SU-DHL-6 (cell line): ENCODE measurements around the gene GPR107.

ENCODE experiments used
- H2AFZ ChIP-seq: fragments of 200-600 bp; sonication (generic); 2 replicates; pipeline ENCODE4 v1.6.1; 2014; ENCODE audit warnings: low read depth, mild to moderate bottlenecking, moderate library complexity, mixed read lengths, antibody characterized with exemption, low read length; ENCODE audit not compliant: severe bottlenecking
- H3F3A ChIP-seq: fragments of 200-600 bp; shearing (Covaris generic); 2 replicates; pipeline ENCODE4 v1.6.0; 2016; ENCODE audit warnings: antibody characterized with exemption, mild to moderate bottlenecking; ENCODE audit not compliant: insufficient read depth
- H3K27ac ChIP-seq: fragments of 200-600 bp; sonication (generic); 2 replicates; pipeline ENCODE4 v1.5.1; 2016; ENCODE audit warnings: low read depth, mild to moderate bottlenecking, low read length, moderate library complexity, mixed read lengths
- H3K27me3 ChIP-seq: fragments of 200-600 bp; sonication (generic), shearing (Covaris generic); 2 replicates; pipeline ENCODE4 v1.6.0; 2014; ENCODE audit warnings: mild to moderate bottlenecking, low read length
- H3K36me3 ChIP-seq: fragments of 200-600 bp; sonication (generic); 2 replicates; pipeline ENCODE4 v1.6.1; 2014; ENCODE audit warnings: mild to moderate bottlenecking, low read length, mixed read lengths
- H3K4me2 ChIP-seq: fragments of 300-600, 200-600 bp; shearing (Covaris generic), sonication (generic); 2 replicates; pipeline ENCODE4 v1.6.0; 2014; ENCODE audit warnings: low read length, low read depth, mild to moderate bottlenecking; ENCODE audit not compliant: poor library complexity, severe bottlenecking
- H3K4me3 ChIP-seq: fragments of 200-600 bp; sonication (generic); 2 replicates; pipeline ENCODE4 v1.5.1; 2014; ENCODE audit warnings: antibody characterized with exemption, low read length, mild to moderate bottlenecking, mixed read lengths; ENCODE audit not compliant: insufficient read depth, poor library complexity, severe bottlenecking
- H3K79me2 ChIP-seq: fragments of 200-600 bp; sonication (generic); 2 replicates; pipeline ENCODE4 v1.6.1; 2014; ENCODE audit warnings: mild to moderate bottlenecking, low read length, moderate library complexity; ENCODE audit not compliant: insufficient read depth
- H3K9ac ChIP-seq: fragments of 200-600 bp; sonication (generic); 2 replicates; pipeline ENCODE4 v1.7.0; 2014; ENCODE audit warnings: mild to moderate bottlenecking, low read length
- H3K9me2 ChIP-seq: fragments of 200-600 bp; sonication (generic); replicated peaks from 2 replicates; pipeline ENCODE4 v1.6.1; 2014; ENCODE audit warnings: low read length; ENCODE audit not compliant: insufficient read depth
- H3K9me3 ChIP-seq: fragments of 200-600 bp; sonication (generic); 2 replicates; pipeline ENCODE4 v1.6.1; 2014; ENCODE audit warnings: low read length, mixed read lengths; ENCODE audit not compliant: insufficient read depth
- H4K20me1 ChIP-seq: fragments of 200-600 bp; sonication (generic); 2 replicates; pipeline ENCODE4 v1.6.1; 2014; ENCODE audit warnings: low read depth, mild to moderate bottlenecking, antibody characterized with exemption, low read length, moderate library complexity, mixed read lengths
- CTCF ChIP-seq: fragments of 200-600 bp; sonication (generic); IDR thresholded peaks from one replicate; pipeline ENCODE4 v1.5.1; 2017; ENCODE audit warnings: antibody characterized with exemption, mild to moderate bottlenecking, low read length, moderate library complexity; ENCODE audit not compliant: insufficient read depth, poor library complexity, severe bottlenecking
- EZH2phosphoT487 ChIP-seq: fragments of 200-600 bp; sonication (generic), shearing (Covaris generic); conservative IDR thresholded peaks from 2 replicates; pipeline ENCODE4 v1.6.1; 2018; ENCODE audit warnings: mild to moderate bottlenecking, antibody characterized with exemption, low read length, moderate library complexity, mixed read lengths

Gene GPR107

DNA sequence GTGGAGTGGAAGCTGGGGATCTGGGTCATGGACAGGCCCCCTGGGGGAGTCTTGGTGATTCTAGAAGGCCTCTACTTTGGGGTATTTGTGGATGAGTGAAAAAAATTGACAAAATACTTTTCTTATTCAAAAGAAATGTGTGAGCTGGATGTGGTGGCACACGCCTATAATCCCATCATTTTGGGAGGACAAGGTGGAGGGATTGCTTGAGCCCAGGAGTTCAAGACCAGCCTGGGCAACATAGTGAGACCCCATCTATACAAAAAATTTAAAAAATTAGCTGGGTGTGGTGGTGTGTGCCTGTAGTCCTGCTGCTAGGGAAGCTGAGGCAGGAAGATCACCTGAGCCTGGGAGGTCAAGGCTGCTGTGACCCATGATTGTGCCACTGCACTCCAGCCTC, 111.9 kb downstream of the GPR107 start:
- Histone ChIP-seq H3K79me2 (no peaks in the 10 kb centered on the region), H3K36me3 (no peaks in the 10 kb centered on the region), H3K27ac (no peak overlapping the region), H3K9me3 (no peaks in the 10 kb centered on the region), H3K4me2 (no peak overlapping the region), H3K9ac (no peak overlapping the region), H2AFZ (no peak overlapping the region), H3K4me3 (no peak overlapping the region), H3K9me2 (no peaks in the 10 kb centered on the region), H3F3A (no peaks in the 10 kb centered on the region), H4K20me1 (no peaks in the 10 kb centered on the region), H3K27me3 (no peaks in the 10 kb centered on the region)
- TF ChIP-seq CTCF (no peak), EZH2phosphoT487 (no peak)

DNA sequence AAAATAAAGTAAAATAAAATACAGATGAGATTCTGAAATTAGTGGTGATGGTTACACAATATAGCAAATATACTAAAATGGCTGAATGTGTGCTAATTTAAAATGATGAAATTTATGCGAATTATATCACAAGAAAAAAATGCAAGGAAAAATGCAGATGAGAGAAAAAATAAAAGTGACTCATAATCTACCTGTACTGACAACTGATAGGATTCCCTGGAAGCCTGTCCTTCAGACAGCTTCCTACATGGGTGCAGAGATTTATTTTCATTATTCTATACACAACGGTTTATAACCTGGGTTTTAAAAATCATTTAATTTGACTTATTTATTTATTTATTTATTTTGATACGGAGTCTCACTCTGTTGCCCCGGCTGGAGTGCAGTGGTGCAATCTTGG, 112.7 kb downstream of the GPR107 start:
- H3K79me2 ChIP-seq: no peaks in the 10 kb centered on the region
- H3K9me3 ChIP-seq: no peaks in the 10 kb centered on the region
- no peak overlapping the region for H3K9ac ChIP-seq
- H3K36me3 ChIP-seq: no peaks in the 10 kb centered on the region
- no peaks in the 10 kb centered on the region for H3K9me2 ChIP-seq
- H3K27ac ChIP-seq: no peak overlapping the region
- H3K4me2 ChIP-seq: no peak overlapping the region
- TF ChIP-seq CTCF (no peak), EZH2phosphoT487 (no peak)
- H3K27me3 ChIP-seq: no peaks in the 10 kb centered on the region
- no peak overlapping the region for H2AFZ ChIP-seq
- no peak overlapping the region for H3K4me3 ChIP-seq
- no peaks in the 10 kb centered on the region for H4K20me1 ChIP-seq
- no peaks in the 10 kb centered on the region for H3F3A ChIP-seq

GRCh38 chr9:130167927-130168326, 114.2 kb downstream of the GPR107 start:
- no peaks in the 10 kb centered on the region for H3K9me3 ChIP-seq
- no peaks in the 10 kb centered on the region for H3K79me2 ChIP-seq
- no peaks in the 10 kb centered on the region for H3K27me3 ChIP-seq
- H3K4me2 ChIP-seq: no peak overlapping the region
- TF ChIP-seq EZH2phosphoT487: no peak
- TF ChIP-seq CTCF: no peak
- H3F3A ChIP-seq: no peaks in the 10 kb centered on the region
- H3K36me3 ChIP-seq: no peaks in the 10 kb centered on the region
- no peak overlapping the region for H3K27ac ChIP-seq
- H3K9ac ChIP-seq: no peak overlapping the region
- no peaks in the 10 kb centered on the region for H3K9me2 ChIP-seq
- no peak overlapping the region for H2AFZ ChIP-seq
- H3K4me3 ChIP-seq: no peak overlapping the region
- H4K20me1 ChIP-seq: no peaks in the 10 kb centered on the region
